Subcutaneous adipose tissue (tissue), 4 donors: ENCODE data around the gene SLC19A2. TPM values are rescaled to one million over a fixed set of nuclear protein-coding genes. Genes with fewer than 3 reads are reported as not detected.

Experiments used
- total RNA-seq, 4 donors: library from RNA; depleted of rRNA; stranded (reverse); fragments of >200 nt; gene quantifications; one replicate each; pipeline ENCODE4 v1.1.0, GENCODE V29; 2016
- TF ChIP-seq, protein P1 (sequence below): fragments of 450-650 bp; IDR thresholded peaks from one replicate; pipeline ENCODE4 v1.5.1; 2016; ENCODE audit warnings: low read depth, mild to moderate bottlenecking, control low read depth, antibody characterized with exemption, moderate library complexity

The SLC19A2 gene
- total RNA-seq, 4 donors from 2014 or later: 26.2 to 79.7 (median 41.4) TPM

DNA sequence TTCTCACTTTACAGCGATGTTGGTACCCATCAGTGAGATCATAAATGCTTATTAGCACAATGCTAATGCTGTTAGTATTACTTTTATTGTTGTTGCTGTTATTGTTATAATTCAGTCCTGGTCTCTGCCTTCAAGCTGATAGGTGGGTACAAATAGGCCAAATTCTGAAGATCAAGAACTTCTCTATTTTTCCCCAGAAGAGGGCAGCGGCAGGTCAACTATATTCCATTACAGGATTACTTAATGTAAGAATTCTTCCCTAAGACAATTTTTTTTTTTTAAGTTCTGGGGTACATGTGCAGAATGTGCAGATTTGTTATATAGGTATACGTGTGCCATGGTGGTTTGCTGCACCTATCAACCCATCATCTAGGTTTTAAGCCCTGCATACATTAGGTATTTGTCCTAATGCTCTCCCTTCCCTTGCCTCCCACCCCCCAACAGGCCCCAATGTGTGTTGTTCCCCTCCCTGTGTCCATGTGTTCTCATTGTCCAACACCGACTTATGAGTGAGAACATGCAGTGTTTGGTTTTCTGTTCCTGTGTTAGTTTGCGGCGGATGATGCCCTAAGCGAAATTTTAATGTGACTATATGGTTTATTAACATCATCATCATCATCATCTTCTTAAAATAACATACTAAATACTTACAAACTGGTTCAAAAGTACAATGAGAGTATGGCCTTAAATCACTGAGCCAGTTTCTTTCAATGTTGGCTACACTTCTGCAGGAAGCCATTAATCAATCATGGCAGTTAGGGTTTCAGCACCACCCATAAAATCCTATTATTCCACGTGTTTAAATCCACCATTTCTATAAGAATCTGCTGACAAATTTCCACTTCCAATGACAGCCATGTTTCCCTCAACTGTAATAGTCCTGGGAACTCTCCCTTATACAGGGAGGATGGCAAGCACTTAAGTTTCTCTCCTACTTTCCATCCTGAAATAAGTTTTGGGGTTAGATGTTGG lies 19.2 kb downstream of the SLC19A2 start:
- TF ChIP-seq, protein P1, sequence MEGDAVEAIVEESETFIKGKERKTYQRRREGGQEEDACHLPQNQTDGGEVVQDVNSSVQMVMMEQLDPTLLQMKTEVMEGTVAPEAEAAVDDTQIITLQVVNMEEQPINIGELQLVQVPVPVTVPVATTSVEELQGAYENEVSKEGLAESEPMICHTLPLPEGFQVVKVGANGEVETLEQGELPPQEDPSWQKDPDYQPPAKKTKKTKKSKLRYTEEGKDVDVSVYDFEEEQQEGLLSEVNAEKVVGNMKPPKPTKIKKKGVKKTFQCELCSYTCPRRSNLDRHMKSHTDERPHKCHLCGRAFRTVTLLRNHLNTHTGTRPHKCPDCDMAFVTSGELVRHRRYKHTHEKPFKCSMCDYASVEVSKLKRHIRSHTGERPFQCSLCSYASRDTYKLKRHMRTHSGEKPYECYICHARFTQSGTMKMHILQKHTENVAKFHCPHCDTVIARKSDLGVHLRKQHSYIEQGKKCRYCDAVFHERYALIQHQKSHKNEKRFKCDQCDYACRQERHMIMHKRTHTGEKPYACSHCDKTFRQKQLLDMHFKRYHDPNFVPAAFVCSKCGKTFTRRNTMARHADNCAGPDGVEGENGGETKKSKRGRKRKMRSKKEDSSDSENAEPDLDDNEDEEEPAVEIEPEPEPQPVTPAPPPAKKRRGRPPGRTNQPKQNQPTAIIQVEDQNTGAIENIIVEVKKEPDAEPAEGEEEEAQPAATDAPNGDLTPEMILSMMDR: no peak

DNA sequence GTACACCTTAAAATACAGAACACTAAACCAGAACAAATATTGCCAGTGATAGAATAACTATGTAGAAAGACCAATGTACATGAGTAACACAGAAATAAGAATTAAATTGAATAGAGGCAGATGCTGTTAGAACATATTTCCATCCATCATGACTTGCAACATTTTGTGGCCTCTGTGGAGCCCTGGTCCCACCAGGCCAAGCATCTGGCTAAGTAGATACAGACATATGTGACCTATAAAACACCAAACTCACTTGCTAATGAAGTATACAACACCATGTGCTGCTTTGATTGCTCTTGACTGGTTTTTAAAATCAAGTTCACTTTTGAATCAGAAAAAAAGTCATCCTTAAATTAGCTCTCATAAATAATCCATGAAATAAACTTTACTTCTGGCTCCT lies 20.5 kb downstream of the SLC19A2 start:
- TF ChIP-seq, protein P1: no peak

DNA sequence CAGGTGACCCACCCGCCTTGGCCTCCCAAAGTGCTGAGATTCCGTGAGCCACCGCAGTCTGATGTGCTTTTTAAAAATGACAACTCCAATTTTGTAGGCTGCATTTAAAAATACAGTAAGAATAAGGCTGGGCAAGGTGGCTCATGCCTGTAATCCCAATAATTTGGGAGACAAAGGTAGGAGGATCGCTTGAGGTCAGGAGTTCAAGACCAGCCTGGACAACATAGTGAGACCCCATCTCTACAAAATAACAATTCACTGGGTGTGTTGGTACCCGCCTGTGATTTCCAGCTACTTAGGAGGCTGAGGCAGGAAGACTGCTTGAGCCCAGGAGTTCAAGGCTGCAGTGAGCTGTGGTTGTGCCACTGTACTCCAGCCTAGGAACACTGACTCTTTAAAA lies 23.4 kb downstream of the SLC19A2 start:
- TF ChIP-seq, protein P1: no peak

DNA sequence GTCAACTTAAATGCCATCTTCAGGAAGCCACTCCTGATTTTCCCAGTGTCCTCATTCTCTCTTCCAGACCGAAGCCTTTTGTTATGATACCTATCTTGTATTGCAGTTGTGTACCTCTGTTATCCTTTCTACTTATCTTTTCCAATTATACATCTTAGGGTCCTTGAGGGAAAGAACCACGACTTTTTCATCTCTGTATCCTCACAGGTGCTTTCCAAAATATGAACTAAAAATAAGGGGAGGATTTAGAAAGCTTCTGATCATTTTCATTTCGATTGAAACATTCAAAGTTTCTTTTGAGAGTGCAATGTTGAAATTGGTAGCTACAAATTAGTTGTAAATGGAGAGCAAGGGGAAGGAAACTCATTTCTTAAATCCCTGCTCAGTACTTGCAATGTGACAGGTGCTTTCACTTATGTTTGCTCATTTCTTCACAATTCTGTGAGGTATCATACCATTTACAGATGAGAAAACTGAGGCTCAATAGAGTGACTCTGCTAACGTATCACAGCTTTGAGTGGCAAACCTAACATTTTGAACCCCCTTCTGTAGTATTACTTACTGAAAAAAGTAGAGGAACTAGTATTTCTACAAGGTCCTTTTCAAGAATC lies 24.2 kb downstream of the SLC19A2 start:
- TF ChIP-seq, protein P1: no peak

DNA sequence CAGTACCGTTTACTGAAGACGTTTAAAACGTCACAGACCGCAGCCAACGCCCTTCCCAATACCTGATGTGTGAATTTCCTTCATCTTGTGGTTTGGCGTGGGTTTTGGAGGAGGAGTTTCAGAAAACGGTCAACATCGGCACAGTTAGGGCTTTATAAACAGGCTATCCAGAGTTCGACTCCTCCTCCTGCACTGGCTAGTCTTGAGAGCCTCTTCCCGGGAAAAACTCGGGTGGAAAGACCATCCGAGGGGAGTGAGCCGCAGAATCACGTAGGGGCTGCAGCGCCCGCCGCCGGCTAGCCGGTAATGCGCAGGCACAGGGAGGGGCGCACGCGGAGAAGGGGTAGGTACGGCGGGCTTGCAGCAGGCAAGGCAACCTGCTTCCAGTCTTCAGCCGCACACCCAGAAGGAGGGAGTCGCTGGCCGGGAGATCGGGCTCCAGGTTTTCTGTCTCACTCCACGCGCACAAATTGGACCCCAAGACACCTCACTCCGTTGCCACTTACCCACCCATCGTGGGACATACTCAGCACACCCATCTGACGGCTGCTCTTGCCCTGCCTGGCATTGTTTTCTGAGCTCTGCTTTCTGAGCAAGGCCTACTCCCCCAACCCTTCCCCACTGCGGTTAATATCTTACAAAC lies 25.4 kb downstream of the SLC19A2 start:
- TF ChIP-seq, protein P1: no peak

DNA sequence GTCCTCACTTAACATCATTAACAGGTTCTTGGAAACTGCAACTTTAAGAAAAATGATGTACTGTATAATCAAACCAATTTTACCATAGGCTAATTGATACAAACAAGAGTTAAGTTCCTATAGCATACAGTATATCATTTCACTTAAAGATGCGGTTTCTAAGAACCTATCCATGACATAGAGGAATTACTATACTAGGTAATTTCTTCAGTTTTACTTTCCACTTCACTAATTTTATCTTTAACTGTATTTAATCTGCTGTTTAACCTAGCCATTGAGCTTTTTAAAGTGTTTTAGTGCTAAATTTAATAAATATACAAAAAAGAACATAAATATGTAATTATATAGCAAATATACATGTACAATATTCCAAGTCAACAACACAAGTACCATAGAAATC lies 28.3 kb downstream of the SLC19A2 start:
- TF ChIP-seq, protein P1: no peak

DNA sequence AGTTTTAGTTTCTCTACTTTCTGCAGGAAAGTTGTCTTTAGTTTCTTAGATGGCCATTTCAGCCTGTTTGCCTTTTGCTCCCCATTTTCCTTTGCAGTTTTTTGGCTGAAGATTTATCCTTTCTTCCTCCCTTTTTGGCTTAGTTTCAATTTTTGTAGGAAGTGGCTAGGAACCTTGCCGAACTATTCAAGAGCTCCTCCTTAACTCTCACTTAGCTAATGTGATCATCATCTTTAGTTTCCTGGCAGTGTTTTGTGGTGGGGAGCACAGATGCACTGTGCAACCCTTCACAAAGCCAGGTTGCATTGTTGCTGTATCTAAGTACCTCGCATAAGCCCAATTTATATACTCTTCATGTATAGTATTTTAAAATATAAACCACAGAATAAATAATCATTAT lies 29.7 kb downstream of the SLC19A2 start:
- TF ChIP-seq, protein P1: no peak
